Measurements from ENCODE around the gene PPP1R15B. TPM values are rescaled to one million over a fixed set of nuclear protein-coding genes. Genes with fewer than 3 reads are reported as not detected.
A peak's percentile ranks its signal among the peaks of the same experiment; 100 is the strongest.

Gene PPP1R15B
- 16.4 and 30.7 TPM in 2 replicates for total RNA-seq (2014; rRNA removed; shearing (Covaris generic))

DNA sequence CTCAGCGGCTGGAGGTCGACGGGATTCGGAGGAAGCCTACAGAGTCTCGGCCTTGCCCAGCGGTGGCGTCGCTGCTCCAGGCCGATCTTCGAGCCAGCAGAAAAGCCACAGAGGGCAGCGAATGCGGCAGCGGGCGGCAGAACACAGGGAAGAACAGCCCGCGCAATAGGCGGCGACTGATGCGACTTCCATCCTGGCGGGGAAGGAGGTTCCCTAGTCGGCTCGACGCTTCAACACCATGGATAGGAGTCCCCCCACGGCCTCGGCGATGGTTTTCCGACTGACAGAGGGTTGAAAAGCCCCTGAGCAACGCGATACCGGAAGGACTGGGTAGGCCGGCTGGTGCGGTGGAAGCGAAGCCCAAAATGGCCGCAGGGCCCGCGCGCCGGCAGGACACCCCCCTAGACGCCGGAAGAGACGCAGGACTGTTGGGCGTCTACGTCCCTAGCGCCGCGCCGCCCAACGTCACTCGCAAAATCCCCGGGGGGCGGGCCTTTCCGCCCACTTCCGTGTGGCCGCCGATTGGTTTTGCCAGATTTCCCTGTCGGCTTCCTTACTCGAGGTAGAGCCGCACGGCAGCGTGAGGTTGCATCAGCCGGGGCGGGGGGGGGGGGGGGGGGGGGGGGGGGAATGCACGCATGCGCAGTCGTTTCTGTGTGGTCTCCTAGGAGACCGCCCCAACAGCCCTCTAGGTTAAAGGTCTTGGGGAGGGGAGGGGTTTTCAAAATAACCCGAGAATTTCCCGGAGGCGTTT, at the start of gene PPP1R15B:
Gene PPP1R15B, minus strand, starts transcription at position 367 of the 754 bp plus-strand sequence. CDS start 406 bp downstream, outside the sequence.
- in situ Hi-C loops (cut with HindIII; ENCODE audit: low sequenced_read_pairs), result no loop called here
- DNase-seq (ENCODE audit: low spot score), result peak; percentile 97

GRCh38 chr1:204460346-204460745, 48.7 kb upstream of the PPP1R15B start:
- no peak for DNase-seq (ENCODE audit: low spot score)
- in situ Hi-C loops (cut with HindIII; ENCODE audit: low sequenced_read_pairs), result no loop called here

DNA sequence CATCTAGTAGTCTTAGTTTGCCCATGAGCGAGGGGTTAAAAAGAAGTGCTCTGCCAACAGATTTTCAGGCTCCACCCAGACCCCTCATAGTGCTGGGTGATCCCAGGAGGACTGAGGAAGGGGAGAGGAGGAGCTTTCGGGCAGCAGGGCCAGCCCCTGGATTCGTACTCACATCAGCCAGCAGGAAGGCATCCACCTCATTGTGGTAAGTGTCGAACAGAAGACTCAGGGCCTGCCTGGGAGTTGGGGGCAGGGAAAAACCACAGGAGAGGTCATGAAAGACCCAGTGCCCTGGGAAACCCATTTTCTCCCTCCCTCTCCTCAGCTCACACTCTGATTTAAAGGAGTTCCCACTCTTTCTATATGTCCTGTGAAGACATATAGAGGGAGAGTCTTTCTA, 48.1 kb upstream of the PPP1R15B start:
- in situ Hi-C loops (cut with HindIII; ENCODE audit: low sequenced_read_pairs), result no loop called here
- no peak for DNase-seq (ENCODE audit: low spot score)

DNA sequence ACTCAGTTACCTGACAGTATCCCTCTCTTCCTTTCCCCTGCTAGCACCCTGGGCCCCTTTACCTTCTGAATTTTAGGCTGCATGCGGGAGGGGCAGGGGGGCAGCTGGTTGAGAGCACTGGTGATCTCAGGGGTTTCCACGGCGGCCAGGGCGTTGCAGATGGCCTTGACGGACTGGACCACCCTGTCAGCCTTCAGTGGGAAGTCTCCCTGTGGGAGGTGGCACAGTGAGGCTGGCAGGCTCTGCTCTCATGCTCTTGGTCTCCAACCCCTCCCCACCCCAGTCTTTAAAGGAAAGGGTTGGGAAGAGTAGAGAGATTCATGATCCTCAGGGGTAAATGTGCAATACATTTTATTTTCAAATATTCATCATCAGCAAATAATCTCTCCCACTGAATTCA, 46.0 kb upstream of the PPP1R15B start:
- no peak for DNase-seq (ENCODE audit: low spot score)
- in situ Hi-C loops (cut with HindIII; ENCODE audit: low sequenced_read_pairs), result no loop called here

DNA sequence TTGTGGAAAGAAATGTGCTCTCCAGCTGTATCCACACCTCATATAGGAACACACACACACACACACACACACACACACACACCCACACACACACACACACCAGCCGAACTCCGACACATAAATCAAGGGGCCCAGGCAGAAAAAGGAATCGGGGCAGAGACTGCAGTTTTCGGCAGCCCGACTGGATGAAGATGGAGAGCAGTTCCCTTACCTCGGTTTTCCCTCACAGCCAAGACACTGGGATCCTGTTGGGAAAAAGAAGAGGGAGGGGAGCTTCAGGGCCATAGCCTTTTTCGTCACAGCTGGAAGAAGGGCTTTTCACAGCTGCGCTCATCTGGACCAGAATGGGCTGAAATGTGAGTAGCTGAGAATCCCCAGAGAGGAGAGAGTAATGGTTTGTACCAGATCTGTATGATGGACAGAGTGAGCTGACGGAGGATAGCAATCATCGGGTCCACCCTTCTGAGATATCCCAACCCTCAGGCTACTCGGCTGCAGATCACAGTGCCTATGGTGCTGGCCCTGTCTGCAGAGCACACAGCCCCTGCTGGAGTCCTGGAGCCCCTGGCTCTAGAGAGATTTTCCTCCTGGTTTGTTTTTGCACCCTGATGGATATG, 45.3 kb upstream of the PPP1R15B start:
- no peak for DNase-seq (ENCODE audit: low spot score)
- in situ Hi-C loops (cut with HindIII; ENCODE audit: low sequenced_read_pairs), result no loop called here

GRCh38 chr1:204455831-204456145, 44.2 kb upstream of the PPP1R15B start:
- in situ Hi-C loops (cut with HindIII; ENCODE audit: low sequenced_read_pairs), result no loop called here

GRCh38 chr1:204455063-204455830, 43.6 kb upstream of the PPP1R15B start:
- no peak for DNase-seq (ENCODE audit: low spot score)
- in situ Hi-C loops (cut with HindIII; ENCODE audit: low sequenced_read_pairs), result no loop called here

More at GRCh38 chr1:204455831-204456145, 44.2 kb upstream of the PPP1R15B start:
- DNase-seq (ENCODE audit: low spot score), result no peak

DNA sequence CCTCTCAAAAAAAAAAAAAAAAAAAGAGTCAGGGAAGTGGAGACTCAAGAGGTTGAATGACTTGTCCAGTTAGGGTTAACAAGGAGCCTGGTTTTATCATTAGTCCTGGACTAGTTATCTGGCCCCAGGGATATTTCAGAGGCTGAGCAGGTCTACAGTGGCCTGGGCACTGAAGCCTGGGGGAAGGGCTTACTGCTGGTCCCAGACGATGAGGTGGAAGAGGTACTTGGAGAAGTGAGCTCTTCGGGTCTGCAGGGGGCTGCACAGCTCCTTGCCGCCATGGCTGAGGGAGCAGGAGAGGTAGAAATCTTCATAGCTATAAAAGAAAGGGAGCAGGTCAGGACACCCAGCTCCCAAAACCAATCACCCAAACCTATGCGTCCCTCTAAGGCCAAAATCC, 42.9 kb upstream of the PPP1R15B start:
- DNase-seq (ENCODE audit: low spot score), result no peak
- in situ Hi-C loops (cut with HindIII; ENCODE audit: low sequenced_read_pairs), result no loop called here

- in situ Hi-C loops (cut with HindIII; ENCODE audit: low sequenced_read_pairs), result no loop called here
- DNase-seq (ENCODE audit: low spot score), result no peak
These were observed 41.6 kb upstream of the PPP1R15B start for GRCh38 chr1:204453141-204453772.

DNA sequence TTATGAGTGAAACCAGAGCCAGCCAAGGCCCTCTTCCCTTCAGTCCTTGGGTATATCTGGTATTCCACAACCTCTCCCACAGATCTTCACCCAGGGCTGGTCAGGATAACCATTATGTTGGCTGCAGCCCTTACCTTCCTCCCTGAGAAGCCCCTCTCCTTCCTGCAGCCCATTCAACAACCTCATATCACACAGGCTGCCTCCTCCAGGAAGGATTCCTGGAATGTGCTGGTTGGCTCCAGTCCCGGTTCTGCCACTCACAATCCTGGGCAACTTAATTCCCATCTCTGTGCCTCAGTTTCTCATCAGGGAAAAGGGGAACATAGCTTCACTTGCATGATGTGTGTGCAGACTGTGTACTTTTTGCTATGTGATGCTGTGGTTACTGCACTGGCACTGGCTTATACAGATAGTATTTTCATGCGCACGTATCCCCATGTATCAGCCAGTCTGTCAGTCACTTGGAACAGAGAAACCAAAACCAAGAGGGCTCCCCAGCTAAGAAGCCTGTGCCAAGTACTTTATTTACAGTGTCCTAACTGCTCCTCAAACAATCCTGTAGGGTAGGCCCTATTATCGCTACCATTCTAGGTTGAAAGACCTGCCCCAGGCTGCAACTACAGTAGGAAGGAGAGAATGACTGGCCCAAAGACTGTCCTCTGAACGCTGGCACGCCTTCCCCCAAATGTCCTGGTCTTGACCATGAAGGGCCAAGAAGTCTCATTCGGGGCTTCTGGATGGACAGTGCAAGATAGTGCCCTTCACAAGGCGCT, 39.9 kb upstream of the PPP1R15B start:
- DNase-seq (ENCODE audit: low spot score), result no peak
- in situ Hi-C loops (cut with HindIII; ENCODE audit: low sequenced_read_pairs), result no loop called here

DNA sequence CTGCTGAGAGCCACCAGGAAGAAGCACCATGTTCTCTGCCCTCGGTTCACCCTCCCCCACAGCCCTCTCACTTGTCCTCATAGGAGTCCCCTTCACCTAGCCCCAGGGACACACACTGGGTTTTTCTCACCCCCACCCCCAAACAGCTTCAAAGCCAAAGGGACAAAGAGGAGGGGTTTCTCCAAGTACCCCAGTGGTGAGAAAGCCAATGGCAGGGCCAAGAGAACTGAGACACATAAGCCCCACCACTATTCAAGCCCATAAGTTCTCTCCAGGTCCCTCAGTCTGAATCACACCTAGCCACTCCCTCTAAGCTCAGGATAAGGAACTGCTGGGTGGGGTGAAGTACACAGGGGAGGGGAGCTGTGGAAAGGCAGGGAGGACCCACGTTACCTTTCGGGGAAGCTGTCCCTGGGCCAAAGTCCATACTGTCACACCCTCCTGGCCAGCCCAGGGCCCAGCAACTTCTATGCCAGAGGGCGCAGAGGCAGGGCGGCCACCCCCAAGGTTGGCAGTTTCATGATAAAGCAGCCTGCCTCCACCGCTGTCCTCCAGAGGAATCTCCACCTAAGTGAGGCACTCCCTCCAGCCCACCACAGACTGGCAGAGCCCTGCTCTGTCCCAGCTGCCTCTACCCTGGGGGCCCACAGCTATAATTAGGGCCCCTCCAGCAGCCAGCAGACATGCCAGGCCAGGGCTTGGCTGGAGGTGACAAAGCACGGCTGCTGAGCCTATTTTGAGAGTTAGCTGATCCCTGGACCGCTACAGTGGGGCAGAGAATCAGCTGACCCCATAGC, 39.0 kb upstream of the PPP1R15B start:
- no peak for DNase-seq (ENCODE audit: low spot score)

GRCh38 chr1:204449678-204450280, 38.2 kb upstream of the PPP1R15B start:
- DNase-seq (ENCODE audit: low spot score), result no peak
- in situ Hi-C loops (cut with HindIII; ENCODE audit: low sequenced_read_pairs), result no loop called here

More for the DNA sequence above, 39.0 kb upstream of the PPP1R15B start:
- in situ Hi-C loops (cut with HindIII; ENCODE audit: low sequenced_read_pairs), result no loop called here

DNA sequence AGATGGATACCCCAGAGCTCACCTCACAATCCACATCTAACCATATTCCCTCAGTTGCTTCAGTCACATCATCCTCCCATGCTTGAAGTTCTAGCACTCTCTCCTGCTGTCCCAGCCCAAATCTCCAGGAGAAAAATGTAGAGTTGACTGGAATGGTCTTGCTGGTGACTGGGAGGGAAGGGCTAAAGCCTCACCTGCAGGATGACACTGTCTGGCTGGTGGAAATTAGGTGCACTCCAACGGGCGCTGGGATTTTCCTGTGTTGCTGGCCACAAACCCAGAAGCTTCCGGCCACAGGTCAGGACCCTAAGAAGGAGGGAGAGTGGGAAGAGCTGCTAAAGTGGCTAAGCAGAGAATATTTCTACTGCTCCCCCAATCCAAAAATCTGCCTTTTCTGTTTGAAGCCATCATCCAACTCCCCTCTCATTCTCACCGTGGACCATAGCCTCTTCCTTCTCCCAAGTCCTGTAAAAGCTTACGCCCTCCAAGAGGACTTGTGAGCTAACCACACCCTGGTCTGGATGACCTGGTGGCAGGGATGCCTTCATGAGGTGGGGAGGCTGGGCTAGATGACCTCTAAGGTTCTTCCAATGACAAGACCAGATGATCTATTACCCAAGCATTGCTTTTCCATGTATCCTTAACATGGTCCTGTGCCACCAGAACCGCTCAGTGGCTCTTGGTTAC, 37.5 kb upstream of the PPP1R15B start:
- in situ Hi-C loops (cut with HindIII; ENCODE audit: low sequenced_read_pairs), result no loop called here
- DNase-seq (ENCODE audit: low spot score), result no peak

DNA sequence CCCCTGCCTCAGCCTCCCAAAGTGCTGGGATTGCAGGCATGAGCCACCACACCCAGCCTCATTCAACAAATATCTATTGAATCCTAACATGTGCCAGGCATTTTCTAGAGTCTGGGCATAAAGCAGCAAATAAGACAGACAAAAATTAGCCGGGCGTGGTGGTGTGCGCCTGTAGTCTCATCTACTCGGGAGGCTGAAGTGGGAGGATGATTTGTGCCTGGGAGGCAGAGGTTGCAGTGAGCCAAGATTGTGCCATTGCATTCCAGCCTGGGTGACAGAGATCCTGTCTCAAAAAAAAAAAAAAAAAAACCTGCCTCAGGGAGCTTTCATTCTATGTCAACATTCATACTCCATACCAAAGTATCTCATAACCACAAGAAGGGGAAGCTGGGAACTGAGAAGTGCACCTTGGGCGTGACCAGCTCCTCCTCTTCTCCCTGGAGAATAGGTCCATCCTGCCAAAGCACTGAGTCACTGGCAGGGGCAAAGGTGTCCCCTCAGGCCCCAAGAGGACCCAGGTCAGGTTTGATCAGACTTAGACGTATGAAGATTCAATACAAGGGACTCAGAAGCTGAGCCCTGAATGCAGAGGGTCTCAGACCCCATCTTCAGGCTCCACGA, 36.8 kb upstream of the PPP1R15B start:
- DNase-seq (ENCODE audit: low spot score), result no peak
- in situ Hi-C loops (cut with HindIII; ENCODE audit: low sequenced_read_pairs), result no loop called here

DNA sequence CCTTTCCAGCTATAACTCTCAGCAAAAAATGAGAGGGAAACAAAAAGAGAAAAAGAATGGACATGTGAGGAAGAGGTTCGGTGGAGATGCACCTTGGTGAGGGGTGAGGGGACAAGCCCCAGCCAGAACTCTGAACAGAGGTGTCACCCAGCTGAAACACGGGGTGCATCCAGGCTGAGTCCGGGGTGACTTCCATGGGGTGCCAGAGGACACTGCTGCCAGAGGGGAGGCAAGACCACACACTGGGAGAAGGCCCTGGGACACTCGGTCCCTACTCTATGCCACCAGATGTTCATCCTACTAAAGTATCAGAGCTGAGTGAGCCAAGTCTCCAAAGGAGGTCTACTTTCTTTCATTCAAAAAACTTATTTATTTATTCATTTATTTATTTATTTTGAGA, 36.1 kb upstream of the PPP1R15B start:
- in situ Hi-C loops (cut with HindIII; ENCODE audit: low sequenced_read_pairs), result no loop called here

DNA sequence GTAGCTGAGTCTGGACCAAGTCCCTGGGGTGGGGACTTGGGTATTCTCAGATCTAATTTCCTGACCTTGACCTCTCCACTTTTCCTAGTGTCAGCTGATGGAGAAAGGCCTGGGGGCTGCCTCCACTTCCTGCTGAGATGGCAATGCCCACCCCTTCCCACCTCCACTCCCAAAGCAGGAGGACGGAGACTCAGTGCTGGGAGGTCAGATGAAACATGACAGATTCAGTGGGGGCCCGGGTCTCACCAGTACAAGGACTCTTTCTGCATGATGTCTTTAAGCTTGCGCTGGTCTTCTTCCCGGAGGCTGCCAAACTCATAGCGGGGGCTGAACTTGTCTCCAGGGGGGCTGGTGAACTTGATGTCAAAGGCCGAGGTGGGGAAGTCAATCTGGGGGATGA, 35.6 kb upstream of the PPP1R15B start:
- in situ Hi-C loops (cut with HindIII; ENCODE audit: low sequenced_read_pairs), result no loop called here
- DNase-seq (ENCODE audit: low spot score), result no peak

More for the DNA sequence above, 36.1 kb upstream of the PPP1R15B start:
- no peak for DNase-seq (ENCODE audit: low spot score)
